Measurements from ENCODE around the gene SNRNP200.

DNA sequence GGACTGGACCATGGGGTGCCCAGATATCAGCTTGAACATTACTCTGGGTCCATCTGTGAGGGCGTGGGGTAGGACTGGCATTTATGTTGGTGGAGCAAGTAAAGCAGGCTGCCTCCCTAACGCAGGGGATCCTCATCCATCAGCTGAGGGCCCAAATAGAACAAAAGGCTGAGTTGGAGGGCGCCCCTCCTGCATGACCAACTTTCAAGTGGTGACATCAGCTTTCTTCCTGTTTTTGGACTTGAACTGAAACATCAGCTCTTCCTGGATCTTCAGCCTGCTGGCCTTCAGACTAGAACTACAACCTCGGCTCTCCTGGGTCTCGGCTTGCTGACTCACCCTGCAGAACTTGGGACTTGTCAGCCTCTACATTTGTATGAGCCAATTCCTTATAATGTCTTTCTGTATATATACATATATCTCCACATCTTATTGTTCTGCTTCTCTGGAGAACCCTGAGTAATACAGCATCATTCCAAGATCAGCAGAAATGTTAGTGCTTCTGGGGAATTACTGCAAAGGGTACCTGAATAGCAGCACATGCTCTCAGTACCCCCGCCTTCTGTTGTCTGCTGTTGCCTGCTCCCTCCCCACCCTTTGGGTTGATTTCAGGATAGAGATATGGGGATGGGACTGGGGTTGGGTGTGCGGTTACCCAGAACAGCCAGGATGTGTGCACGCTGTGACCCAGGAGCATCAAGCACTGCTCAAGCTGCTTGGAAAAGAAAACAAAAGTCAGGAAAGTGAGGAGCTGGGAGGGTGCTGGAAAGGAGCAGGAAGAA, 59.5 kb downstream of the SNRNP200 start:
- TF ChIP-seq CTCF (IDR thresholded peaks at IDR 0.05; ENCODE audit: low read depth, low read length, missing input control) (no peak), YY1 (IDR thresholded peaks at IDR 0.05) (no peak), EGR1 (IDR thresholded peaks at IDR 0.05; ENCODE audit: low read depth in 2 of 2) (no peak)
